Adrenal gland (tissue), 12 donors: ENCODE data around the gene PIP5K1C. TPM values are rescaled to one million over a fixed set of nuclear protein-coding genes. Genes with fewer than 3 reads are reported as not detected.

Source experiments
- DNase-seq, 7 donors: peaks; one replicate each; pipeline ENCODE4 v3.0.0-alpha.2; 2019 to 2020
- H3K27ac ChIP-seq, 5 donors: fragments of 200-600 bp; sonication (generic) in 4 of 5; 1 replicate in 3 of 5; 2 replicates in 2 of 5; pipeline versions ENCODE4 v1.5.1 to v1.8.0; 2016 to 2020; ENCODE audit warnings: mild to moderate bottlenecking in 1 of 5
- H3K27me3 ChIP-seq: fragments of 200-600 bp; 2 replicates; pipeline ENCODE4 v1.8.0; 2021
- H3K36me3 ChIP-seq, 2 donors: fragments of 200-600 bp; replicated peaks in 1 of 2; 1 replicate in 1 of 2; 2 replicates in 1 of 2; pipeline versions ENCODE4 v1.5.1 to v1.8.0; 2018 to 2022
- H3K4me1 ChIP-seq, 2 donors: fragments of 200-600 bp; replicated peaks in 1 of 2; 1 replicate in 1 of 2; 2 replicates in 1 of 2; pipeline versions ENCODE4 v1.5.1 to v1.8.0; 2018 to 2021
- H3K4me3 ChIP-seq, 4 donors: fragments of 200-600 bp; sonication (generic) in 3 of 4; one replicate each; pipeline ENCODE4 v1.5.1; 2016 to 2018
- H3K9me3 ChIP-seq, 3 donors: fragments of 200-600 bp; sonication (generic) in 1 of 3; replicated peaks in 1 of 3; 1 replicate in 2 of 3; 2 replicates in 1 of 3; pipeline versions ENCODE4 v1.5.1 to v1.8.0; 2016 to 2021
- POLR2A ChIP-seq, 2 donors: fragments of 450-650 bp; IDR thresholded peaks; one replicate each; pipeline ENCODE4 v1.6.1; 2017; ENCODE audit warnings: antibody characterized with exemption in 2 of 2, mild to moderate bottlenecking in 2 of 2, moderate library complexity in 1 of 2
- WGBS, 4 donors: extraction: QIAGEN DNeasy Blood & Tissue Kit in 2 of 4; methylation state at CpG; one replicate each; pipeline versions ENCODE4 v1.1.5 to v1.1.7; 2013 to 2017; 5-methylcytosine and 5-hydroxymethylcytosine counted together
- intact Hi-C, 2 donors: fragments of 100-400 bp; cut with DNase I; formaldehyde crosslinking; loops; one replicate each; pipeline versions ENCODE4 v1.14.1 to v1.15.0; 2022 to 2023
- polyA plus RNA-seq, 3 donors: library from polyadenylated mRNA; stranded (reverse); fragments of 200-250 nt in 2 of 3; fragments of 350-450 nt in 1 of 3; fragmentation: Illumina TruSeq in 1 of 3; extraction: RNeasy Lipid Tissue Mini Kit (QIAGEN cat#74804) in 1 of 3; gene quantifications; one replicate each; pipeline ENCODE4 v1.2.3, GENCODE V29; 2013 to 2014
- total RNA-seq, 9 donors: library from RNA; depleted of rRNA in 4 of 9; stranded (reverse); fragments of >200 nt in 4 of 9; fragments of 120-200 nt in 1 of 9; fragmentation: NEBNext Ultra II Directional in 1 of 9; extraction: Animal tissue kit (Norgen Biotek cat#: 25700) in 1 of 9; gene quantifications; one replicate each; pipeline versions ENCODE4 v1.1.0 to v1.2.4, GENCODE V29; 2013 to 2023
- TF ChIP-seq, protein P1 (sequence below), 6 experiments: fragments of 450-650 bp in 4 of 6; fragments of 200-600 bp in 2 of 6; sonication (generic) in 1 of 6; IDR thresholded peaks; 1 replicate in 5 of 6; 2 replicates in 1 of 6; pipeline versions ENCODE4 v1.5.1 to v1.8.0; 2016 to 2021; ENCODE audit warnings: antibody characterized with exemption in 6 of 6, mild to moderate bottlenecking in 2 of 6, moderate library complexity in 1 of 6
- donor health status: healthy with polysubstance abuse.
- donor health status: Bipolar disorder and iron deficiency.
- donor health status: DM: yes; HTN: yes; CAD: no.
- donor health status: DM: no; HTN: no; CAD: no.
- donor health status: DM: no; HTN: no; CAD: no.
- donor health status: DM: yes; HTN: yes; CAD: no.

PIP5K1C gene
- total and polyA plus RNA-seq, 12 donors = 4.0 to 44.7 (median 31.0) TPM

DNA sequence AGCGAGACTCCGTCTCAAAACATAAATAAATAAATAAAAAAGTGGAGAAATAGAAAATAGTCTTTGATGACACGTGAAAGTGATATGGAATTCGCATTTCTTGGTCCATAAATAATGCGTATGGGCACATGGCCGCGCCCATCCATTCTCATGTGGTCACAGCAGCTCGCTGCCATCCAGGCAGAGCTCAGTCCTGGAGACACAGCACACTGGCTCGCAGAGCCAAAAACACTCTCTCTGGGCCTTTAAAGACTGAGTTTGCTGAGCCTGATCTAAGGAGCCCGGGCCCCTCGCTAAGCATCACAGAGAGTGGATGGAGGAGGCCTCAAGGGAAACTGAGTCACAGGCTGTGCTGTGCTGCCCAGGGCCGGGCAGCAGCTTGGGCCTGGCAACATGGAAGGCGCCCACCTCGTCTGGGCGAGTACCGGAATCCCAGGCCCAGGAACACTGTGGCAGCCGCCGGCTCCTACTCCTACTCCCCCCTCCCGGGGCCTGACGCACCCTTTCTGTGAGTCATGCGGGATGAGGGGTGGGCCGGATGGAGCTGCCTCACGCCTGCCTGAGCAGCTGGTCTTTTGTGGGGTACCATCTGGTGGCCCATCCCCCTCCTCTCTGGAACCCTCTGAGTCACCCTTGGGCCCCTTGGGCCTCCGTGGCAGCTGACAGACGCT is 44.7 kb downstream of the PIP5K1C start:
- no peaks in the 10 kb centered on the region for H3K9me3 ChIP-seq
- 77 to 94% (median 85%) methylated on average over 15 to 25 of the region's 25 CpGs for WGBS, 4 donors
- H3K36me3 ChIP-seq = peaks cover 0 to 79% of the 10 kb centered on the region in 2 donors
- no peak for TF ChIP-seq POLR2A (IDR thresholded peaks at IDR 0.05)
- TF ChIP-seq, protein P1, sequence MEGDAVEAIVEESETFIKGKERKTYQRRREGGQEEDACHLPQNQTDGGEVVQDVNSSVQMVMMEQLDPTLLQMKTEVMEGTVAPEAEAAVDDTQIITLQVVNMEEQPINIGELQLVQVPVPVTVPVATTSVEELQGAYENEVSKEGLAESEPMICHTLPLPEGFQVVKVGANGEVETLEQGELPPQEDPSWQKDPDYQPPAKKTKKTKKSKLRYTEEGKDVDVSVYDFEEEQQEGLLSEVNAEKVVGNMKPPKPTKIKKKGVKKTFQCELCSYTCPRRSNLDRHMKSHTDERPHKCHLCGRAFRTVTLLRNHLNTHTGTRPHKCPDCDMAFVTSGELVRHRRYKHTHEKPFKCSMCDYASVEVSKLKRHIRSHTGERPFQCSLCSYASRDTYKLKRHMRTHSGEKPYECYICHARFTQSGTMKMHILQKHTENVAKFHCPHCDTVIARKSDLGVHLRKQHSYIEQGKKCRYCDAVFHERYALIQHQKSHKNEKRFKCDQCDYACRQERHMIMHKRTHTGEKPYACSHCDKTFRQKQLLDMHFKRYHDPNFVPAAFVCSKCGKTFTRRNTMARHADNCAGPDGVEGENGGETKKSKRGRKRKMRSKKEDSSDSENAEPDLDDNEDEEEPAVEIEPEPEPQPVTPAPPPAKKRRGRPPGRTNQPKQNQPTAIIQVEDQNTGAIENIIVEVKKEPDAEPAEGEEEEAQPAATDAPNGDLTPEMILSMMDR (IDR thresholded peaks at IDR 0.05) = no peak
- peak in 1 of 7 donors; percentile 41 for DNase-seq
- H3K27ac ChIP-seq = no peak overlapping the region
- H3K27me3 ChIP-seq = no peaks in the 10 kb centered on the region
- no peak overlapping the region for H3K4me3 ChIP-seq
- intact Hi-C loops = no loop called here
- H3K4me1 ChIP-seq = no peaks in the 10 kb centered on the region

- H3K4me1 ChIP-seq = no peaks in the 10 kb centered on the region
- H3K27ac ChIP-seq = no peak overlapping the region
- H3K36me3 ChIP-seq = peaks cover 0 to 68% of the 10 kb centered on the region in 2 donors
- no peaks in the 10 kb centered on the region for H3K27me3 ChIP-seq
- intact Hi-C loops = no loop called here
- no peaks in the 10 kb centered on the region for H3K9me3 ChIP-seq
- 91 to 95% (median 94%) methylated on average over 16 to 20 of the region's 20 CpGs for WGBS, 4 donors
- H3K4me3 ChIP-seq = no peak overlapping the region
- no peak for DNase-seq
- TF ChIP-seq POLR2A (IDR thresholded peaks at IDR 0.05) = no peak
- TF ChIP-seq, protein P1 (IDR thresholded peaks at IDR 0.05) = no peak
Measured at GRCh38 chr19:3653865-3654513, 46.3 kb downstream of the PIP5K1C start.

GRCh38 chr19:3653081-3653795 is 47.0 kb downstream of the PIP5K1C start:
- H3K27ac ChIP-seq = no peak overlapping the region
- H3K4me3 ChIP-seq = no peak overlapping the region
- no peaks in the 10 kb centered on the region for H3K4me1 ChIP-seq
- DNase-seq = no peak
- no peaks in the 10 kb centered on the region for H3K9me3 ChIP-seq
- H3K36me3 ChIP-seq = peaks cover 0 to 60% of the 10 kb centered on the region in 2 donors
- TF ChIP-seq, protein P1 (IDR thresholded peaks at IDR 0.05) = no peak
- TF ChIP-seq POLR2A (IDR thresholded peaks at IDR 0.05) = no peak
- WGBS, 4 donors = 91 to 94% (median 93%) methylated on average over 22 to 37 of the region's 37 CpGs
- no peaks in the 10 kb centered on the region for H3K27me3 ChIP-seq
- intact Hi-C loops = no loop called here

DNA sequence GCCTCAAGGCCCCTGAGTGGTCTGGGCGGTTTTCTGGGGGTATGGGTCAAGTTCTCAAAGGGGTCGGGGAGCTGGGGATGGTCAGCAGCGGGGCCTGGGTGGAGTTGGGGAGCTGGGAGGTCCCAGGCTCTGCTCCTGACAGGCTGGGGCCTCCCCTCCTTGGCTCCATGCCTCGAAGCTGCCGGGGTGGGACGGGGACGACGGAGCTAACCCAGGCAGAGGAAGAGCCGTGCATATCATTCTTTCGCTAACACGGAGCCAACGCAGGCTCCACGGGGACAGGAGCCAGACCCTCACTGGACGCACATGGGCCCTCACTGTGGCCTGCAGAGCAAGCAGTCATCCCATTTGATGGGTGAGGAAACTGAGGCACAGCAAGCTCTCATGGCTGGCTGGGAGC is 47.8 kb downstream of the PIP5K1C start:
- intact Hi-C loops = no loop called here
- WGBS, 4 donors = 92 to 100% (median 95%) methylated on average over 4 to 14 of the region's 14 CpGs
- H3K36me3 ChIP-seq = peaks cover 0 to 52% of the 10 kb centered on the region in 2 donors

More for the DNA sequence above, 47.8 kb downstream of the PIP5K1C start:
- Histone ChIP-seq H3K9me3 (no peaks in the 10 kb centered on the region), H3K4me3 (no peak overlapping the region), H3K27me3 (no peaks in the 10 kb centered on the region), H3K27ac (no peak overlapping the region), H3K4me1 (no peaks in the 10 kb centered on the region)
- TF ChIP-seq, protein P1 (IDR thresholded peaks at IDR 0.05) = no peak
- no peak for TF ChIP-seq POLR2A (IDR thresholded peaks at IDR 0.05)
- no peak for DNase-seq
